B cell (primary cell): ENCODE results near the gene BAHCC1.

Source experiments
- CTCF ChIP-seq: fragments of 200-600 bp; IDR thresholded peaks from one replicate; pipeline ENCODE4 v1.8.0; 2022; ENCODE audit warnings: antibody characterized with exemption, mild to moderate bottlenecking
- EZH2 ChIP-seq: IDR thresholded peaks from 2 replicates; pipeline ENCODE4 v1.6.1; 2012; ENCODE audit warnings: borderline replicate concordance, low read depth, mild to moderate bottlenecking, moderate library complexity, low read length; ENCODE audit not compliant: insufficient read depth, poor library complexity, severe bottlenecking

- TF ChIP-seq CTCF (no peak), EZH2 (no peak)
These were observed 25.7 kb downstream of the BAHCC1 start for GRCh38 chr17:81420769-81421462.
